Breast epithelium (tissue), 4 donors: Measurements from ENCODE around the gene RNU1-2. TPM values are rescaled to one million over a fixed set of nuclear protein-coding genes. Genes with fewer than 3 reads are reported as not detected.
A peak's percentile ranks its signal among the peaks of the same experiment; 100 is the strongest.
"Not testable (repeated sequence)": the region's sequence is repeated elsewhere in the genome, so short reads cannot be mapped to it uniquely, and the experiment has no call there.

ENCODE experiments used
- DNase-seq, 2 donors: peaks; one replicate each; pipeline ENCODE4 v3.0.0-alpha.2; 2019; ENCODE audit warnings: low spot score in 2 of 2
- H3K27ac ChIP-seq, 2 donors: fragments of 200-600 bp; sonication (generic) in 1 of 2; one replicate each; pipeline ENCODE4 v1.5.1; 2016 to 2019; ENCODE audit warnings: mild to moderate bottlenecking in 1 of 2
- H3K27me3 ChIP-seq, 2 donors: fragments of 200-600 bp; sonication (generic) in 1 of 2; one replicate each; pipeline versions ENCODE4 v1.5.1 to v1.6.0; 2017 to 2019; ENCODE audit warnings: control low read depth in 1 of 2, mild to moderate bottlenecking in 1 of 2
- H3K36me3 ChIP-seq: fragments of 200-600 bp; one replicate; pipeline ENCODE4 v1.5.1; 2019
- H3K4me1 ChIP-seq, 2 donors: fragments of 200-600 bp; sonication (generic); one replicate each; pipeline ENCODE4 v1.5.1; 2016 to 2019; ENCODE audit warnings: control low read depth in 1 of 2
- H3K4me3 ChIP-seq, 3 donors: fragments of 200-600 bp; sonication (generic); 1 replicate in 2 of 3; 2 replicates in 1 of 3; pipeline ENCODE4 v1.5.1; 2016 to 2019; ENCODE audit warnings: mild to moderate bottlenecking in 3 of 3, moderate library complexity in 2 of 3
- H3K9me3 ChIP-seq, 2 donors: fragments of 200-600 bp; sonication (generic) in 1 of 2; one replicate each; pipeline ENCODE4 v1.5.1; 2016 to 2019; ENCODE audit warnings: control low read depth in 1 of 2
- CTCF ChIP-seq, 3 donors: fragments of 450-650 bp; IDR thresholded peaks; one replicate each; pipeline ENCODE4 v1.5.1; 2016 to 2017; ENCODE audit warnings: antibody characterized with exemption in 3 of 3, mild to moderate bottlenecking in 3 of 3, moderate library complexity in 3 of 3
- POLR2A ChIP-seq: fragments of 450-650 bp; IDR thresholded peaks from one replicate; pipeline ENCODE4 v1.6.1; 2016; ENCODE audit warnings: antibody characterized with exemption, mild to moderate bottlenecking, moderate library complexity
- POLR2AphosphoS5 ChIP-seq, 3 donors: sonication (generic); formaldehyde crosslinking; IDR thresholded peaks; one replicate each; pipeline ENCODE4 v1.6.1; 2017; ENCODE audit warnings: antibody characterized with exemption in 3 of 3
- intact Hi-C: fragments of 100-400 bp; cut with DNase I; formaldehyde crosslinking; loops from one replicate; pipeline ENCODE4 v1.15.1; 2023; ENCODE audit warnings: low total_unique reads
- total RNA-seq, 3 donors: library from RNA; depleted of rRNA; stranded (reverse); fragments of >200 nt; gene quantifications; one replicate each; pipeline ENCODE4 v1.1.0, GENCODE V29; 2016

The RNU1-2 gene
- total RNA-seq, 3 donors from 2014 or later, result under 0.01 TPM

GRCh38 chr1:16873076-16873879 lies 22.5 kb upstream of the RNU1-2 start:
- H3K27ac ChIP-seq, DNase-seq, H3K36me3 ChIP-seq, intact Hi-C loops, H3K9me3 ChIP-seq, H3K4me1 ChIP-seq, H3K27me3 ChIP-seq: not testable (repeated sequence)
- peak overlapping the region in 2 of 3 donors; percentile 26 to 61 for H3K4me3 ChIP-seq

GRCh38 chr1:16874968-16875765 lies 20.6 kb upstream of the RNU1-2 start:
- H3K36me3 ChIP-seq, DNase-seq, intact Hi-C loops, H3K27ac ChIP-seq, H3K27me3 ChIP-seq, H3K4me1 ChIP-seq, H3K4me3 ChIP-seq, H3K9me3 ChIP-seq: not testable (repeated sequence)

- H3K36me3 ChIP-seq, H3K4me1 ChIP-seq, H3K9me3 ChIP-seq, H3K4me3 ChIP-seq, intact Hi-C loops, H3K27ac ChIP-seq, H3K27me3 ChIP-seq, DNase-seq: not testable (repeated sequence)
These were observed 14.0 kb upstream of the RNU1-2 start for GRCh38 chr1:16881742-16882141.

- no peak overlapping the region for H3K4me3 ChIP-seq
- no peaks in the 10 kb centered on the region for H3K9me3 ChIP-seq
- H3K27me3 ChIP-seq, result peaks cover 0 to 3% of the 10 kb centered on the region in 2 donors
- no peaks in the 10 kb centered on the region for H3K36me3 ChIP-seq
- H3K4me1 ChIP-seq, result no peaks in the 10 kb centered on the region
- no peak for DNase-seq
- TF ChIP-seq POLR2A (no peak), POLR2AphosphoS5 (IDR thresholded peaks at IDR 0.05) (no peak), CTCF (IDR thresholded peaks at IDR 0.05) (no peak)
- no peak overlapping the region for H3K27ac ChIP-seq
- intact Hi-C loops, result no loop called here
These were observed 12.8 kb upstream of the RNU1-2 start for GRCh38 chr1:16882986-16883385.

GRCh38 chr1:16884487-16884886 lies 11.3 kb upstream of the RNU1-2 start:
- H3K27ac ChIP-seq, H3K4me1 ChIP-seq, intact Hi-C loops, H3K36me3 ChIP-seq, H3K9me3 ChIP-seq, DNase-seq, H3K27me3 ChIP-seq, H3K4me3 ChIP-seq: not testable (repeated sequence)

- intact Hi-C loops, result no loop called here
- H3K4me3 ChIP-seq, result no peak overlapping the region
- no peaks in the 10 kb centered on the region for H3K4me1 ChIP-seq
- no peak overlapping the region for H3K27ac ChIP-seq
- TF ChIP-seq CTCF (IDR thresholded peaks at IDR 0.05) (no peak), POLR2A (no peak), POLR2AphosphoS5 (IDR thresholded peaks at IDR 0.05) (no peak)
- H3K9me3 ChIP-seq, result no peaks in the 10 kb centered on the region
- no peaks in the 10 kb centered on the region for H3K36me3 ChIP-seq
- DNase-seq, result no peak
- no peaks in the 10 kb centered on the region for H3K27me3 ChIP-seq
These were observed 8.7 kb upstream of the RNU1-2 start for GRCh38 chr1:16886860-16887605.
